Measurements from ENCODE around the gene GPR137.

GRCh38 chr11:64294774-64295173, 9.1 kb downstream of the GPR137 start:
- no peak for TF ChIP-seq CTCF (conservative IDR thresholded peaks at IDR 0.05; ENCODE audit: low read depth, low read length)
- no peak for TF ChIP-seq EZH2phosphoT487 (IDR thresholded peaks at IDR 0.05; ENCODE audit: borderline replicate concordance, low read length)

Data from PC-3 (cell line).